Lower leg skin (tissue), 3 donors: Measurements from ENCODE around the gene NLRX1.

Experiments
- POLR2A ChIP-seq, 2 donors: fragments of 450-650 bp; IDR thresholded peaks; one replicate each; pipeline ENCODE4 v1.6.1; 2016 to 2017; ENCODE audit warnings: antibody characterized with exemption in 2 of 2, mild to moderate bottlenecking in 1 of 2, moderate library complexity in 1 of 2
- TF ChIP-seq, protein P1 (sequence below), 3 donors: fragments of 450-650 bp; IDR thresholded peaks; one replicate each; pipeline ENCODE4 v1.5.1; 2016; ENCODE audit warnings: antibody characterized with exemption in 3 of 3, mild to moderate bottlenecking in 3 of 3, moderate library complexity in 2 of 3

DNA sequence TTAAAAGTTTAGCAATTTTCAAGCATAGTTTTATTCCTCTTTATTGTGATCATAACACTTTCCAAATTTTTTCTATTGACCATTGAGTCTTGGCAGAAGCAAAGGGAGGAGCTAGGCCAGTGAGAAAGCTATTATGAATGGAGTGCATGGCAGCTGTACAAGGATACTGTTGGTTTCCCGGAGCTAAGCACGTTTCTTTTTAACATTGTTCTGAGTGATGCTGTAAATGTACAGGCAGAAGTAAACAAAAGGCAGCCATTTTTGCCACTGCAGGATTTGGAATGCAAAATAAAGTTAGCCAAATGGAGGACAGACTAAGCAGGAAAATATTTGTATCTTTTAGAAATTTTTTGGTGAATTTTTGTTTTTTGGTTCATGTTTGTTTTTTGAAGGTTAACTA is 53.8 kb downstream of the NLRX1 start:
- TF ChIP-seq, protein P1, sequence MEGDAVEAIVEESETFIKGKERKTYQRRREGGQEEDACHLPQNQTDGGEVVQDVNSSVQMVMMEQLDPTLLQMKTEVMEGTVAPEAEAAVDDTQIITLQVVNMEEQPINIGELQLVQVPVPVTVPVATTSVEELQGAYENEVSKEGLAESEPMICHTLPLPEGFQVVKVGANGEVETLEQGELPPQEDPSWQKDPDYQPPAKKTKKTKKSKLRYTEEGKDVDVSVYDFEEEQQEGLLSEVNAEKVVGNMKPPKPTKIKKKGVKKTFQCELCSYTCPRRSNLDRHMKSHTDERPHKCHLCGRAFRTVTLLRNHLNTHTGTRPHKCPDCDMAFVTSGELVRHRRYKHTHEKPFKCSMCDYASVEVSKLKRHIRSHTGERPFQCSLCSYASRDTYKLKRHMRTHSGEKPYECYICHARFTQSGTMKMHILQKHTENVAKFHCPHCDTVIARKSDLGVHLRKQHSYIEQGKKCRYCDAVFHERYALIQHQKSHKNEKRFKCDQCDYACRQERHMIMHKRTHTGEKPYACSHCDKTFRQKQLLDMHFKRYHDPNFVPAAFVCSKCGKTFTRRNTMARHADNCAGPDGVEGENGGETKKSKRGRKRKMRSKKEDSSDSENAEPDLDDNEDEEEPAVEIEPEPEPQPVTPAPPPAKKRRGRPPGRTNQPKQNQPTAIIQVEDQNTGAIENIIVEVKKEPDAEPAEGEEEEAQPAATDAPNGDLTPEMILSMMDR (IDR thresholded peaks at IDR 0.05), result no peak
- no peak for TF ChIP-seq POLR2A (IDR thresholded peaks at IDR 0.05)
